Osteocyte (in vitro differentiated cells): ENCODE data around the gene TBX6. TPM values are rescaled to one million over a fixed set of nuclear protein-coding genes. Genes with fewer than 3 reads are reported as not detected.
"Not testable (repeated sequence)": the region's sequence is repeated elsewhere in the genome, so short reads cannot be mapped to it uniquely, and the experiment has no call there.

Experiments used
- DNase-seq: peaks from one replicate; pipeline ENCODE4 v3.0.0; 2021; ENCODE audit warnings: mixed read lengths; ENCODE audit not compliant: unreplicated experiment; ENCODE audit errors: extremely low spot score
- H3K27ac Mint-ChIP-seq: one replicate; pipeline ENCODE4 v1.8.0; 2021; ENCODE audit warnings: mild to moderate bottlenecking, mixed read lengths; ENCODE audit not compliant: unreplicated experiment
- H3K27me3 Mint-ChIP-seq: one replicate; pipeline ENCODE4 v1.8.0; 2021; ENCODE audit warnings: mixed read lengths; ENCODE audit not compliant: unreplicated experiment
- H3K36me3 Mint-ChIP-seq: one replicate; pipeline ENCODE4 v1.8.0; 2021; ENCODE audit warnings: mixed read lengths; ENCODE audit not compliant: unreplicated experiment
- H3K4me1 Mint-ChIP-seq: one replicate; pipeline ENCODE4 v1.8.0; 2021; ENCODE audit warnings: mixed read lengths; ENCODE audit not compliant: unreplicated experiment
- H3K4me3 Mint-ChIP-seq: one replicate; pipeline ENCODE4 v1.8.0; 2021; ENCODE audit warnings: mild to moderate bottlenecking, moderate library complexity, mixed read lengths; ENCODE audit not compliant: unreplicated experiment
- H3K9me3 Mint-ChIP-seq: one replicate; pipeline ENCODE4 v1.8.0; 2021; ENCODE audit warnings: mixed read lengths; ENCODE audit not compliant: unreplicated experiment
- CTCF ChIP-seq: fragments of 200-600 bp; sonication (generic); IDR thresholded peaks from 2 replicates; pipeline ENCODE4 v1.5.0; 2021; ENCODE audit warnings: antibody characterized with exemption, mild to moderate bottlenecking, moderate library complexity
- total RNA-seq: library from RNA; stranded (reverse); gene quantifications from 2 replicates; pipeline ENCODE4 v1.2.1, GENCODE V29; 2021

The TBX6 gene
- total RNA-seq, 1 donor from 2014 or later, result 0.75 TPM

- no peak for DNase-seq
- Mint-ChIP-seq H3K9me3 (no peaks in the 10 kb centered on the region), H3K27ac (no peak overlapping the region), H3K4me3 (no peak overlapping the region), H3K36me3 (no peaks in the 10 kb centered on the region), H3K4me1 (no peaks in the 10 kb centered on the region), H3K27me3 (no peaks in the 10 kb centered on the region)
- no peak for TF ChIP-seq CTCF
Observed at GRCh38 chr16:30046178-30046577, 45.5 kb downstream of the TBX6 start.

GRCh38 chr16:30041841-30042240 is 49.9 kb downstream of the TBX6 start:
- no peaks in the 10 kb centered on the region for H3K9me3 Mint-ChIP-seq
- TF ChIP-seq CTCF, result peak; percentile 62
- peaks cover 8% of the 10 kb centered on the region for H3K27me3 Mint-ChIP-seq
- no peaks in the 10 kb centered on the region for H3K4me1 Mint-ChIP-seq
- no peaks in the 10 kb centered on the region for H3K36me3 Mint-ChIP-seq
- no peak for DNase-seq
- no peak overlapping the region for H3K4me3 Mint-ChIP-seq
- H3K27ac Mint-ChIP-seq, result no peak overlapping the region

- H3K4me1 Mint-ChIP-seq, H3K27ac Mint-ChIP-seq, H3K36me3 Mint-ChIP-seq, H3K9me3 Mint-ChIP-seq, DNase-seq, H3K4me3 Mint-ChIP-seq: not testable (repeated sequence)
- peaks cover 15% of the 10 kb centered on the region for H3K27me3 Mint-ChIP-seq
Observed at GRCh38 chr16:30040690-30041089, 51.0 kb downstream of the TBX6 start.

- Mint-ChIP-seq H3K4me1 (no peaks in the 10 kb centered on the region), H3K4me3 (no peak overlapping the region), H3K27ac (no peak overlapping the region), H3K36me3 (no peaks in the 10 kb centered on the region), H3K27me3 (peaks cover 20% of the 10 kb centered on the region), H3K9me3 (no peaks in the 10 kb centered on the region)
- TF ChIP-seq CTCF, result no peak
- no peak for DNase-seq
Observed at GRCh38 chr16:30040221-30040620, 51.5 kb downstream of the TBX6 start.

Other genes with a start within 250 kb of the TBX6 start
- 104 and 108 TPM in 2 replicates for gene CDIPT, start 228.7 kb downstream of the TBX6 start, total RNA-seq
- 17.6 and 19.3 TPM in 2 replicates for gene SEZ6L2, start 192.4 kb downstream of the TBX6 start, total RNA-seq
- 1.0 and 1.2 TPM in 2 replicates for gene ASPHD1, start 191.4 kb downstream of the TBX6 start, total RNA-seq
- 20.5 and 22.3 TPM in 2 replicates for gene KCTD13, start 165.7 kb downstream of the TBX6 start, total RNA-seq
- 119 and 139 TPM in 2 replicates for gene TMEM219, start 129.8 kb downstream of the TBX6 start, total RNA-seq
- 44.4 and 48.8 TPM in 2 replicates for gene TAOK2, start 118.1 kb downstream of the TBX6 start, total RNA-seq
- gene HIRIP3, start 96.3 kb downstream of the TBX6 start, total RNA-seq, result 11.5 and 12.5 TPM in 2 replicates
- gene INO80E, start 95.7 kb downstream of the TBX6 start, total RNA-seq, result 72.4 and 77.0 TPM in 2 replicates
- gene DOC2A, start 80.9 kb downstream of the TBX6 start, total RNA-seq, result 1.3 TPM in 2 replicates
- gene C16orf92, start 68.7 kb downstream of the TBX6 start, total RNA-seq, result not detected in 2 replicates
- gene TLCD3B, start 60.7 kb downstream of the TBX6 start, total RNA-seq, result 0.32 and 0.52 TPM in 2 replicates
- 750 and 765 TPM in 2 replicates for gene ALDOA, start 26.2 kb downstream of the TBX6 start, total RNA-seq
- gene PPP4C, start 15.9 kb downstream of the TBX6 start, total RNA-seq, result 101 and 102 TPM in 2 replicates
- gene YPEL3, start 4.3 kb upstream of the TBX6 start, total RNA-seq, result 83.6 and 93.3 TPM in 2 replicates
- 3.2 and 3.6 TPM in 2 replicates for gene GDPD3, start 21.6 kb upstream of the TBX6 start, total RNA-seq
- 52.9 and 59.0 TPM in 2 replicates for gene MAPK3, start 31.3 kb upstream of the TBX6 start, total RNA-seq
- 0.97 and 3.2 TPM in 2 replicates for gene CORO1A, start 91.7 kb upstream of the TBX6 start, total RNA-seq
- 64.5 and 73.2 TPM in 2 replicates for gene BOLA2B, start 101.7 kb upstream of the TBX6 start, total RNA-seq
- 20.0 and 34.1 TPM in 2 replicates for gene SLX1A, start 102.0 kb upstream of the TBX6 start, total RNA-seq
- gene SULT1A3, start 107.3 kb upstream of the TBX6 start, total RNA-seq, result 14.9 and 16.3 TPM in 2 replicates
- 10.0 and 22.9 TPM in 2 replicates for gene NPIPB13, start 156.6 kb upstream of the TBX6 start, total RNA-seq